ENCODE data around the gene FBLN2.

Gene FBLN2

GRCh38 chr3:13628841-13629551 is 80.1 kb downstream of the FBLN2 start:
- DNase-seq: no peak

GRCh38 chr3:13629644-13630043 is 80.7 kb downstream of the FBLN2 start:
- no peak for DNase-seq

- no peak for DNase-seq
Observed at GRCh38 chr3:13631256-13631655, 82.3 kb downstream of the FBLN2 start.

GRCh38 chr3:13633176-13633575 is 84.3 kb downstream of the FBLN2 start:
- no peak for DNase-seq

- no peak for DNase-seq
Observed at GRCh38 chr3:13634151-13634550, 85.2 kb downstream of the FBLN2 start.

GRCh38 chr3:13634615-13635014 is 85.7 kb downstream of the FBLN2 start:
- DNase-seq: no peak

- DNase-seq: no peak
Observed at GRCh38 chr3:13636186-13636585, 87.3 kb downstream of the FBLN2 start.

GRCh38 chr3:13636874-13637273 is 87.9 kb downstream of the FBLN2 start:
- DNase-seq: no peak

GRCh38 chr3:13637311-13637891 is 88.5 kb downstream of the FBLN2 start:
- DNase-seq: no peak

GRCh38 chr3:13637953-13638352 is 89.0 kb downstream of the FBLN2 start:
- DNase-seq: no peak

GRCh38 chr3:13638927-13639326 is 90.0 kb downstream of the FBLN2 start:
- DNase-seq: no peak

GRCh38 chr3:13642597-13642996 is 93.7 kb downstream of the FBLN2 start:
- DNase-seq: no peak

- no peak for DNase-seq
Observed at GRCh38 chr3:13644341-13645117, 95.6 kb downstream of the FBLN2 start.

GRCh38 chr3:13645801-13646637 is 97.1 kb downstream of the FBLN2 start:
- no peak for DNase-seq

GRCh38 chr3:13647298-13648059 is 98.6 kb downstream of the FBLN2 start:
- no peak for DNase-seq

GRCh38 chr3:13648060-13649001 is 99.4 kb downstream of the FBLN2 start:
- peak; percentile 66 for DNase-seq

- DNase-seq: peak; percentile 66
Observed at GRCh38 chr3:13650210-13651056, 101.5 kb downstream of the FBLN2 start.

GRCh38 chr3:13651057-13651400 is 102.1 kb downstream of the FBLN2 start:
- DNase-seq: no peak

GRCh38 chr3:13651775-13652428 is 103.0 kb downstream of the FBLN2 start:
- no peak for DNase-seq

GRCh38 chr3:13652728-13653127 is 103.8 kb downstream of the FBLN2 start:
- DNase-seq: no peak
